ENCODE data around the gene ANTKMT. TPM values are rescaled to one million over a fixed set of nuclear protein-coding genes. Genes with fewer than 3 reads are reported as not detected.

ANTKMT gene
- total RNA-seq = 10 to 100 TPM; 12.3 to 14.2 TPM

GRCh38 chr16:720990-721764 is at the start of gene ANTKMT:
Gene ANTKMT, plus strand, starts transcription at chr16:721146. Its CDS starts 129 bp downstream, at chr16:721275.
- Mint-ChIP-seq H3K4me3 (peak within 1 kb of the TSS; percentile 77), H3K4me1 (ENCODE audit: low read depth) (peaks cover 22% of the 10 kb centered on the region), H3K27ac (peak within 1 kb of the TSS; percentile 77), H3K27me3 (ENCODE audit: low read depth) (peaks cover 3% of the 10 kb centered on the region), H3K9me3 (ENCODE audit: insufficient read depth) (no peaks in the 10 kb centered on the region), H3K36me3 (ENCODE audit: low read depth) (no peaks in the 10 kb centered on the region)
- ATAC-seq = peak; percentile 72
- ChIA-PET POLR2A (interaction anchor here (0.6 to 1.7 kb wide), 6 partner anchors 13 to 278 kb away, joined by 3 to 6 read pairs (median 4); partner anchors contain the start of genes METTL26 and WDR24), CTCF (interaction anchor here (0.9 to 2.5 kb wide), 5 partner anchors 9 to 64 kb away, joined by 3 to 19 read pairs (median 10); partner anchors contain the start of gene CIAO3)
- DNase-seq = peak; percentile 80

GRCh38 chr16:671353-672131 is 49.4 kb upstream of the ANTKMT start:
- POLR2A ChIA-PET = interaction anchor here (0.8 to 1.4 kb wide), 2 partner anchors 9 to 19 kb away, joined by 3 to 5 read pairs; partner anchors contain the start of genes STUB1 and WDR24
- H3K27me3 Mint-ChIP-seq (ENCODE audit: low read depth) = peaks cover 6% of the 10 kb centered on the region
- peaks cover 18% of the 10 kb centered on the region for H3K4me1 Mint-ChIP-seq (ENCODE audit: low read depth)
- ATAC-seq (no peak), DNase-seq (no peak)
- H3K36me3 Mint-ChIP-seq (ENCODE audit: low read depth) = peaks cover 14% of the 10 kb centered on the region
- H3K4me3 Mint-ChIP-seq = no peak overlapping the region
- CTCF ChIA-PET = no interaction called here
- H3K9me3 Mint-ChIP-seq (ENCODE audit: insufficient read depth) = no peaks in the 10 kb centered on the region
- no peak overlapping the region for H3K27ac Mint-ChIP-seq

GRCh38 chr16:672371-672770 is 48.6 kb upstream of the ANTKMT start:
- H3K4me1 Mint-ChIP-seq (ENCODE audit: low read depth) = peaks cover 18% of the 10 kb centered on the region
- H3K27ac Mint-ChIP-seq = no peak overlapping the region
- peaks cover 6% of the 10 kb centered on the region for H3K27me3 Mint-ChIP-seq (ENCODE audit: low read depth)
- H3K36me3 Mint-ChIP-seq (ENCODE audit: low read depth) = peaks cover 14% of the 10 kb centered on the region
- H3K4me3 Mint-ChIP-seq = no peak overlapping the region
- DNase-seq = no peak
- POLR2A ChIA-PET = no interaction called here
- H3K9me3 Mint-ChIP-seq (ENCODE audit: insufficient read depth) = no peaks in the 10 kb centered on the region
- ATAC-seq = no peak
- CTCF ChIA-PET = no interaction called here

GRCh38 chr16:672851-673250 is 48.1 kb upstream of the ANTKMT start:
- Mint-ChIP-seq H3K9me3 (ENCODE audit: insufficient read depth) (no peaks in the 10 kb centered on the region), H3K27ac (no peak overlapping the region), H3K27me3 (ENCODE audit: low read depth) (peaks cover 6% of the 10 kb centered on the region), H3K36me3 (ENCODE audit: low read depth) (peaks cover 14% of the 10 kb centered on the region), H3K4me3 (no peak overlapping the region), H3K4me1 (ENCODE audit: low read depth) (peaks cover 14% of the 10 kb centered on the region)
- no peak for DNase-seq
- POLR2A ChIA-PET = no interaction called here
- CTCF ChIA-PET = no interaction called here
- no peak for ATAC-seq

GRCh38 chr16:673399-673991 is 47.5 kb upstream of the ANTKMT start:
- H3K36me3 Mint-ChIP-seq (ENCODE audit: low read depth) = peaks cover 14% of the 10 kb centered on the region
- H3K27ac Mint-ChIP-seq = no peak overlapping the region
- H3K4me1 Mint-ChIP-seq (ENCODE audit: low read depth) = peaks cover 14% of the 10 kb centered on the region
- DNase-seq = no peak
- CTCF ChIA-PET = no interaction called here
- no peaks in the 10 kb centered on the region for H3K9me3 Mint-ChIP-seq (ENCODE audit: insufficient read depth)
- no peak for ATAC-seq
- H3K27me3 Mint-ChIP-seq (ENCODE audit: low read depth) = peaks cover 6% of the 10 kb centered on the region
- POLR2A ChIA-PET = no interaction called here
- H3K4me3 Mint-ChIP-seq = no peak overlapping the region

GRCh38 chr16:674214-674881 is 46.6 kb upstream of the ANTKMT start:
- Mint-ChIP-seq H3K27ac (no peak overlapping the region), H3K4me3 (no peak overlapping the region), H3K36me3 (ENCODE audit: low read depth) (peaks cover 14% of the 10 kb centered on the region), H3K4me1 (ENCODE audit: low read depth) (peaks cover 16% of the 10 kb centered on the region), H3K27me3 (ENCODE audit: low read depth) (peaks cover 6% of the 10 kb centered on the region), H3K9me3 (ENCODE audit: insufficient read depth) (no peaks in the 10 kb centered on the region)
- DNase-seq (no peak), ATAC-seq (no peak)
- CTCF ChIA-PET = no interaction called here
- POLR2A ChIA-PET = no interaction called here

GRCh38 chr16:674968-675883 is 45.7 kb upstream of the ANTKMT start, which contains the start of gene RHBDL1:
Gene RHBDL1, plus strand, starts transcription at chr16:675671. Its CDS starts 120 bp downstream, at chr16:675791.
- DNase-seq (no peak), ATAC-seq (no peak)
- peaks cover 13% of the 10 kb centered on the region for H3K4me1 Mint-ChIP-seq (ENCODE audit: low read depth)
- H3K27ac Mint-ChIP-seq = no peak within 1 kb of the TSS
- CTCF ChIA-PET = no interaction called here
- H3K36me3 Mint-ChIP-seq (ENCODE audit: low read depth) = peaks cover 10% of the 10 kb centered on the region
- H3K9me3 Mint-ChIP-seq (ENCODE audit: insufficient read depth) = no peaks in the 10 kb centered on the region
- peaks cover 6% of the 10 kb centered on the region for H3K27me3 Mint-ChIP-seq (ENCODE audit: low read depth)
- POLR2A ChIA-PET = interaction anchor here (1.1 to 1.4 kb wide), 2 partner anchors 8 to 15 kb away, joined by 4 to 7 read pairs; partner anchors contain the start of gene WDR24
- H3K4me3 Mint-ChIP-seq = no peak within 1 kb of the TSS

GRCh38 chr16:675884-676564 is 44.9 kb upstream of the ANTKMT start:
- Mint-ChIP-seq H3K4me3 (no peak overlapping the region), H3K27ac (no peak overlapping the region), H3K9me3 (ENCODE audit: insufficient read depth) (no peaks in the 10 kb centered on the region), H3K4me1 (ENCODE audit: low read depth) (peaks cover 15% of the 10 kb centered on the region), H3K27me3 (ENCODE audit: low read depth) (peaks cover 6% of the 10 kb centered on the region), H3K36me3 (ENCODE audit: low read depth) (peaks cover 9% of the 10 kb centered on the region)
- ChIA-PET POLR2A (interaction anchor here (1.1 to 1.4 kb wide), 2 partner anchors 9 to 14 kb away, joined by 4 to 7 read pairs; partner anchors contain the start of gene WDR24), CTCF (no interaction called here)
- ATAC-seq (no peak), DNase-seq (no peak)

GRCh38 chr16:676565-676902 is 44.4 kb upstream of the ANTKMT start:
- CTCF ChIA-PET = no interaction called here
- DNase-seq (no peak), ATAC-seq (no peak)
- POLR2A ChIA-PET = interaction anchor here (1.4 kb wide), 1 partner anchor 13 kb away, joined by 7 read pairs; the partner anchor contains the start of gene WDR24
- Mint-ChIP-seq H3K9me3 (ENCODE audit: insufficient read depth) (no peaks in the 10 kb centered on the region), H3K27ac (no peak overlapping the region), H3K4me1 (ENCODE audit: low read depth) (peaks cover 20% of the 10 kb centered on the region), H3K36me3 (ENCODE audit: low read depth) (peaks cover 11% of the 10 kb centered on the region), H3K4me3 (no peak overlapping the region), H3K27me3 (ENCODE audit: low read depth) (peaks cover 6% of the 10 kb centered on the region)

GRCh38 chr16:676913-677312 is 44.0 kb upstream of the ANTKMT start:
- peaks cover 15% of the 10 kb centered on the region for H3K36me3 Mint-ChIP-seq (ENCODE audit: low read depth)
- H3K27ac Mint-ChIP-seq = no peak overlapping the region
- H3K4me1 Mint-ChIP-seq (ENCODE audit: low read depth) = peaks cover 24% of the 10 kb centered on the region
- POLR2A ChIA-PET = interaction anchor here (0.6 kb wide), 1 partner anchor 108 kb away, joined by 4 read pairs; no protein-coding TSS in a partner anchor
- no peaks in the 10 kb centered on the region for H3K9me3 Mint-ChIP-seq (ENCODE audit: insufficient read depth)
- peaks cover 6% of the 10 kb centered on the region for H3K27me3 Mint-ChIP-seq (ENCODE audit: low read depth)
- H3K4me3 Mint-ChIP-seq = no peak overlapping the region
- CTCF ChIA-PET = no interaction called here
- no peak for ATAC-seq
- DNase-seq = no peak

All from activated CD8-positive, alpha-beta T cell treated with anti-CD3 and anti-CD28 coated beads, Interleukin-2, amount 10 ng/mL, durations not matched to agents 7 days and 5 days (primary cell).